GM18907 (cell line): Measurements from ENCODE around the gene RIN1.
"Not testable (repeated sequence)": the region's sequence is repeated elsewhere in the genome, so short reads cannot be mapped to it uniquely, and the experiment has no call there.

Experiments
- ATAC-seq: cut with Tn5 transposase; IDR thresholded peaks from one replicate; pipeline ENCODE4 v1.9.1; 2021; ENCODE audit warnings: mild to moderate bottlenecking, moderate library complexity; ENCODE audit not compliant: unreplicated experiment

Gene RIN1

DNA sequence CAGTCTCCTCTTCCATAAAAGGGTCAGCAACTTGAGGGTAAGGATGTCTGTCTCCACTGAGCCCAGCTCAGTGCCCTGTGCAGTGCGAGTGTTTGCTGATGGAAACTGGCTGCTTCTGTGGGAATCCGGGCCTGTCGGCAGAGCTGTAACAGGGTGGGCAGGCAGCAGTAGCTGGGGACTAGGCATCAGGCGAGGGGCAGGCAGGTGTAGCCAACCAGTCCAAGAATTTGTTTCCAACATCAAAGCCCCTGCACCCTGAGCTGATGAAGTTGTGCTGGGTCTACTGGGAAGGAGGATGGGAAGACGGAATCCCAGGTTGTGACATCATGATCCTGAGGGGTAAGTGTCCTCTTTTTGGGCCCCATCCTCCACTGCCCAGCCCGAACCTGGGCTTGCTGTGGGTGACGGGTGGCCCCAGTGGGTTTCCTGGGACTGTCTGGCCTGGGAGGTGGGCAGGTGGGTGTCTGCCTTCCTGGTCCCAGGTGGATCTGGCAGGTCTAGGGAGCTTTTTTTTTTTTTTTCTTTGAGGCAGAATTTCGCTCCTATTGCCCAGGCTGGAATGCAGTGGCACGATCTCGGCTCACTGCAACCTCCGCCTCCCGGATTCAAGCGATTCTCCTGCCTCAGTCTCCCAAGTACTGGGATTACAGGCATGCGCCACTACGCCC lies 24.3 kb upstream of the RIN1 start:
- no peak for ATAC-seq

DNA sequence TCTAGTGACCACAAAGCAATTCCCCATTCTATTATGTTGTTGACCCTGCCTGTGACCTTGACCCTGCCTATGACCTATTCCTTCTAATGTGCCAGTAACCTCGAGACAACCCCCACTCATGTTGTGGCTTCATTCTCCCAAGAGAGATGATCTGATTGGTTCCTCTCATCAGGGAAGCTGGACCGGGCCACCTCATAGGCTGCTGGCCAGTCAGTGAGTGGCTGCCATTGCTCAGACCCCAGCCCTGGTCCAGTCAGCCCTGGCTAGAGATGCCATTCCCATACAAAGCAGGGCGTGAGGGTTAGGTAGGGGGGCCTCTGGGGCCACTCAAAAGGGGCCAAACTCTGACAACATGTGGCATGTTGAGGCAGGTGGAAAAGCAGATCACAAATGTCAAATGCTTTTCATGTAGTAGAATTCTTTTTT lies 23.4 kb upstream of the RIN1 start:
- ATAC-seq, result no peak

DNA sequence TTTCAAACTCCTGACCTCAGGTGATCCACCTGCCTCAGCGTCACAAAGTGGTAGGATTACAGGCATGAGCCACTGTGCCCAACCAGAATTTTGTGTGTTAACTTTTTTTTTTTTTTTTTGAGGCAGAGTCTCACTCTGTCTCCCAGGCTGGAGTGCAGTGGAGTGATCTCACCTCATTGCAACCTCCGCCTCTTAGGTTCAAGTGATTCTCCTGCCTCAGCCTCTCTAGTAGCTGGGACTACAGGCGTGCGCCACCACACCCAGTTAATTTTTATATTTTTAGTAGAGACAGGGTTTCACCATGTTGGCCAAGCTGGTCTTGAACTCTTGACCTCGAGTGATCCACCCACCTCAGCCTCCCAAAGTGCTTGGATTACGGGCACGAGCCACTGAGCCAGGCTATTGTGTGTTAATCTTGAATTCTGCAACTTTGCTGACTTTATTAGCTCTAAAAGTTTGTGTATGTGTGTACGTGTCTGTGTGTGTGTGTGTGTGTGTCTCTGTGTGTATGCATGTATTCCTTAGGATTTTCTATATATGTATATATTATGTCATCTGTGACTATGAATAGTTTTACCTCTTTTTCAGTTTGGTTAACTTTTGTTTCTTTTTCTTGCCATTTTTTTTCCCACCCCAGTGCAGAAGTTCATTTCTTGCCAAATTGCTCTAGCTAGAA lies 14.5 kb upstream of the RIN1 start:
- not testable (repeated sequence) for ATAC-seq

DNA sequence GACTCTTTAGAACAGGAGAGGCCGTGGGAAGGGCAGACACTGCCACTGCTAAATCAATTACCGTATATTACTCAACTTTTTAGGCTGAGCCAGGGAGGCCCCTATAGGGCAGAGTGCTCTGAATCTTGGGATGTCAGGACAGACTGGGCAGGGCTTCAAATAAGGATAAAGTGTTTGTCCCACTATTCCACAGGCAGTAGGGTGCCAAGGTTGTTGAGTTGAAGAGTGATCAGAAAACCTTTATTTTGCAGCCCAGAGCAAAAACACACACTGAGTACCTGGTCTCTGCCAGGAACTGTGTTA lies 12.8 kb upstream of the RIN1 start:
- no peak for ATAC-seq

DNA sequence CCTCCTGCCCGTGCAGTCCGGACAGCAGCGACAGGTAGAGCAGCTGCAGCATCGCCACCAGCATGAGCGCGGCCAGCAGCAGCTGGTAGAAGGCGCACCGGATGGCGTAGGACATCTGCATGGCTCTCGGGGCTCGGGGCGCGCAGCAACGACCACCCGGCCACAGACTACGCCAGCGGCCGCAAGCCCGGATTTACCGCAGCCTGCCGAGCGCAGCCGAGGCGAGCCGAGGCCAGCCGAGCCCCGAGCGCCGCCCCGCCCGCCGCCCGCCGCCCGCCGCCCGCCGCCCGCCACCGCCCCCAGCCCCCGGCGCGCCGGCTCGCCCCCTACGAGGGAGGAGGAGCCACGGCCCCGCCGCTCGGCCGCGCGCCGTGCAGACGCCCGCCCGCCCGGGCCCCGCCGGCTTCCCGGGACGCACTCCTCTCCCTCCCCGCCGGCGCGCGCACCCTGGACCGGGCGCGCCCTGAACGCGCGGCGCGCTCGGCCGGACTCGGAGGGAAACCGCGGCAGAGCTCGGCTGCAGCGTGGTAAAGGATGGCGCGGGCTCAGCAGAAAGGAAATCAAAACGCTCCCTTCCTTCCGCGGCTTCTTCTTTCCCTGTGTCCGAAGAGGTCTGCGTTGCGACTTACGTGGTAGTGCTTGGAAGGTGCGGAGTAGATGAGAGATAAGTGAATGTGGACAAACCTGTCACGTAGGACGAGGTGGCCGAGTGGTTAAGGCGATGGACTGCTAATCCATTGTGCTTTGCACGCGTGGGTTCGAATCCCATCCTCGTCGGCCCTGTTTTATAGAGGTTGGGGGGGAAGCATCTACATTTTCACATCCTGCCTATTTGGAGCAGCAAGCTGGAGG lies 11.4 kb upstream of the RIN1 start, which contains the start of gene B4GAT1:
Gene B4GAT1, minus strand, starts transcription at position 205 of the 852 bp plus-strand sequence. Its CDS starts 84 bp downstream, at position 121.
- peak; percentile 38 for ATAC-seq

DNA sequence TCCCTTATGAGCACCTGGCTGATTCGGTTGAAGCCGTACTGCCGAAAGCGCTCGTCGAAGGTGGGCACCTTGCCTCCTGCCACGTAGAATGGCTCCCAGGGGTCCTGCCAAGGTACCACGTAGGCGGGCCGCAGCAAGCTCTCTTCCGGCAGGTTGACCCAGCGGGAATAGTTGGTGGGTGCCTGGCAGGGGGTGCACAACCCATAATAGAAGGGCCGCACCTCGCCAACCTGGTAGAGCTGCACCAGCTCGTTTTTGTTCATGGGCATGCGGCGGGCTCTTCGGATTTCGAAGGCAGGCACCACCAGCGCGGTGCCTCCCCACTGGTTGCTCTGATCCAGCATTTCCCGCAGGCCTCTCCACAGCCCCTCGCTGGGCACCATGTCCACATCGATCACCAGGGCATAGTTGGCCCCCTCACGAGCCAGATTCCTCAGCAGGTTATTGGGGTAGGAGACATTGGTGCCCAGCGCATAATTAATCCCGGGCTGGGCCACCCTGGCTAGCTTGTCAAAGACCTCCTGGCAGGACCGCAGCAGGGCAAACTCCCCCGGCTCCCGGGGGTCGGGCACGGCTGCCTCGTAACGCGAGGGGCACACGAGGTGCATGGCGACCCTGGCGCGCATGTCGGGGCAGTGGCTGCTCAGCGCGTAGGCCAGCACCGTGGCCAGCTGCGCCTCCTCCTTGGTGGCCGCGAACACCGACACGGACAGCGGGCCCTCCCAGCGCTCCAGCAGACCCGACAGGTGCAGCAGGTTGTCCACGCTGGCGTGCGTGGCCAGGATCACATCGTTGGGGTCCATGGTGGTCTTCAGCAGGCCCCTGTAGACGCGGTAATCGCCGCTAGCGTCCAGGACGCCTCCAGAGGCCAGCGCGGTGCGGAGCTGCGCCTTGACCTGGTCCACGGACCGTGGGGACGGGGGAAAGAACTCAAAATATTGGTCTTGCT lies 10.5 kb upstream of the RIN1 start:
- no peak for ATAC-seq

DNA sequence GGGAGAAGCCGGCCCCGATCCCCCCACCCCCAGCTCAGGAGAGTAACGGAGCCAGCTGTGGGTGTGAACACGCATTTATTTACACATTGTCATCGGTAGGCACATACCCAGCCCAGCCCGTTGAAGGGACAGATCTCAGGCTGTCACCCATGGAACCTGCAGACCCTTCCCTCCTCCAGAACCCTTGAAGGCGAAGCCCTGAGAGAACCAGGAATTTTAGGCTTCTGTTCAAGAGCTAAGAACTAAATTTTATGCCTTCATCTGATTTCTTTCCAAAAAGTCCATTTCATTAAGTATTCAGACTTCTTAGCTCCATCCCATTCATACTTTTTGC lies 9.0 kb upstream of the RIN1 start:
- peak; percentile 2 for ATAC-seq

DNA sequence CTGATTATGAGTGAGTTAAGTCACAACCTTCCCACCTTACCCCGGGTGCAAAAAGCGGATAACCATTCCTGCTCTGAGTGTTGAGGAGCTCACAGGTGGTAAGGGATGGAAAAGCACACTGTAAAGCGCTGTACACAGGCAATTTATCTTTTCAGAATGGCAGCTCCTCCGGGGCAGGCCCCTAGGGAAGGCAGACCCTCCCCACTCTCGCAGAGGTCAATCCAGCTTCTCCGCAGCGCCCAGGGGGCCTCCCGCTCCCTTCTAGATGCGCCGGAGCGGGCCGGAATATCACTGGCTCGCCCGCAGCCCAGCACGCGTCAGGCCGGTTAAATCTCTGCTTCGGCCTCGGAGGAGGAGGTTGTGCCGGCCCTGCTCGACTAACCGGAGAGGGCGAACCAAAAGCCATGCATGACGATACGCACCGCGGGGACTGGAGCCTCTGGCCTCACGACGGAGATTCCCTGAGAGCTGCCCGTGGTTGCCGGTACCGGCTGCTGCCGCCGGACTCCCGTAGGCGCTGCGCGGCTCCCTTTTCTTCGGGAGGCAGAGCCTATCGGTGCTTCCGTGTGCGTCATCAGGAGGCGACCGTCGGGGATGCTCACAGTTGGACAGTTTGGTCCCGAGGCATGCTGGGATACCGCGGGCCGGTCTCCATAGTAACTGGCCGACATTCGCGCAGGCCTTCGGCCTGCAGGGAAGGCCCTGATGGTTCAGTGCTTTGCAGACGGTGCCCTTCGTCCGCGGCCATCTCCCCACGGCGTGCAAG lies 8.5 kb upstream of the RIN1 start, which contains the start of gene BRMS1:
Gene BRMS1, minus strand, starts transcription at position 555 of the 766 bp plus-strand sequence. CDS start 2,870 bp downstream, outside the sequence.
- peak; percentile 66 for ATAC-seq

DNA sequence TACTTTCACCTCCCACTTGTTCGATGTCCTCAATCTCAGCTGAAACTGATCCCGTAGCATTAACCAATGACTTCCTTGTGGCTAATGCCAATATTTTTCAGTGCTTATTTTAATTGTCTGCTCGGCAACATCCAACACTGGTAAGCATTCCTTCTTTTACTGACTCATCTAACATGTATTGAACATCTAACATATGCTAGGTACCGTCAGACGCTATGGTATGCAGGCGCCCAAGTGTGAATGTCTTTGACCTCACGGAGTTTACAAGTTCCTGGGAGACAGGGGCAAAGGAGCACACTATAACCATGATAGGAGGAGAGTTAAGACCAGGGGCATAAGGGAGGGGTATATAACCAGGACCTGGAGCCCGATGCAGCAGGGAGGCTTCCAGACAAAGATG lies 6.9 kb upstream of the RIN1 start:
- ATAC-seq, result no peak

DNA sequence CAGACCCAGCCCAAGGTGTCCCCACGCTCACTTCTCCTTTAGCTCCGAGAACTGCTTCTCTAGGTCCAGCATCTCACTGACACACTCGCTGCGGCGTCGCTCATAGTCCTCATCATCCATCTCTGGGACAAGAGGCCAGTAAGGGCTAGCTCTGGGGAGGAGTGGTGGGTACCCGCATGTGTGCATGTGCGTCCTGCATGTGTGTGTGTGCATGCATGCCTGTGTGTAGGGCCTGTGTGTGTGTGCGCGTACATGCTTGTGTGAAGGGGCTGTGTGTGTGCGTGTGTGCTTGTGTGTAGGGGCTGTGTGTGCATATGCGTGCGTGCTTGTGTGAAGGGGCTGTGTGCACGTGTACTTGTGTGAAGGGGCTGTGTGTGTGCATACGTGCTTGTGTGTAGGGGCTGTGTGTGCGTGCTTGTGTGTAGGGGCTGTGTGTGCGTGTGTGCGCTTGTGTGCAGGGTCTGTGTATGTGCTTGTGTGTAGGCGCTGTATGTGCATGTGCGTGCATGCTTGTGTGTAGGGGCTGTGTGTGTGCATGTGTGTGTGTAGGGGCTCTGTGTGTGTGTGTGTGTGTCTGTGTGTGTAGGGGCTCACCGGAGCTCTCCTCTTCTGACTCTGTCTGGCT lies 5.4 kb upstream of the RIN1 start:
- no peak for ATAC-seq

DNA sequence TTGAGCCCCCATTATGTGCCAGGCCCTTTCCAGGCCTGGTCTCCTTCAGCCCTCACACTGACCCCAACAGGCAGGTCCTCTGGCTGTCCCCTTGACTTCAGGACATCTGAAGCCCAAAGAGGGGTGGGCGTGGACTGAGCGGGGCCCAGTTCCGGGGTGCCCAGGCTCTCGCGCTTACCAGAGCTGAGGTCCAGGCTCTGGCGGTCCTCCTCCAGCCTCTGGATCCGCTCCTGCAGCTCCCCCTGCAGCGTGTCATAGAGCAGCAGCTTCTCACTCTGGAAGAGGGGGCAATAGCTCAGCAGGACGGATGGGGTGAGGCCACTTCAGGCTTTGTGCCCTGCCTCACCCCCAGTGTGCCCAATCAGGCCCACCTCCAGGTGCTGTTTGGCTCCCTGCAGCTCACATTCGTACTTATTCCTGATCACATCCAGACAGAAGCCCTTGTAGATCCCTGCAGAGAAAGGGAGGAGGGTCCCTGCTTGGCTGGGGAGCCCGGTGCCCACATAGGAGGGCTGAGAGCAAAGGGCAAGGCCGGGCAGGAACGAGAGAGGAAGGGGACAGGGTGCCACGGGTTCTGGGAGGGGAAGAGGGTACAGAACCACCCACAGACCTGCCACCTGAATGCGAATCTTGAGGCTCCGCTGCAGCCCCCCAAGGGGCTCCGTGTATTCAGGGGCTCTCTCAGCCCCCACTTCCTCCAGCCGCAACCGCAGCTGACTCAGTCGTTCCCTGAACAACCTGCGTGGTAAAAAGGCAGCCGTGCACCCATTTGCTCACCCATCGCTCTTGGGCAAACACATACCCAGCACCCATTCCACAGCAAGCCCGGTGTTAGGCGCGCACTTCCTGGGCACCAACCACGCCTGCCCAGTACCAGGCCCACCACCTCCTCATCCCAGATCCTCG lies 4.6 kb upstream of the RIN1 start:
- ATAC-seq, result no peak

DNA sequence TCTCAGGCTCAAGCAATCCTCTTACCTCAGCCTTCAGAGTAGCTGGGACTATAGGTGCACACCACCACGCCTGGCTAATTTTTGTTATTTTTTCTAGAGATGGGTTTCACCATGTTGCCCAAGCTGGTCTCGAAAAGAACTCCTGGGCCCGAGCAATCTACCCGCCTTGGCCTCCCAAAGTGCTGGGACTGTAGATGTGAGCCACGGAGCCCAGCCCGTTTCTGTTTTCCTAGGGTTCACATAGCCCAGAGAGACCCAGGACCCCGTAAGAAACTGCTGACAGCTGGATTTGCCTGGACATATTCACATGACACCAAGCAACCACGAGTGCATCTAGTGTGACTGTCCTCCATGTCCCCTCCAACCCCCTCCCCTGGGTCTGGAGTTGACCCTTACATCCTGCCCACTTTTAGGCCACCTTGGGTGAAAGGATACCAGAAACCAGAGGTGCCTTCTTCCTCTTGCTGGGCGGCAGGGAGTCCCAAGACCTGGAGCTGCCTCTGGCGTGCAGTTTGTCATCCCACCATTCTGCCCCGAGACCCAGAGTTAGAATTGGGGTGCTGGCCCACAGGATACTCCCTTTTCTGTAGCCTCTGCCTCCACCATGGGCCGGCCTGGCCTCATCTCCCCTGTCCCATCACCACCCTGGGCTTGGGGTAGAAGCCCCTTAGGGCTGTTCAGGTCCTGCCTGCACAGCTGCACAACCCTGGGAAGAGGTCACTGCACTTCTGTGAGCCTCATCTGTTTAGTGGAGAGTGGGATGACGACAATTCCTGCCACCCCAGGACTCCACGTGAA lies 3.7 kb upstream of the RIN1 start:
- no peak for ATAC-seq

DNA sequence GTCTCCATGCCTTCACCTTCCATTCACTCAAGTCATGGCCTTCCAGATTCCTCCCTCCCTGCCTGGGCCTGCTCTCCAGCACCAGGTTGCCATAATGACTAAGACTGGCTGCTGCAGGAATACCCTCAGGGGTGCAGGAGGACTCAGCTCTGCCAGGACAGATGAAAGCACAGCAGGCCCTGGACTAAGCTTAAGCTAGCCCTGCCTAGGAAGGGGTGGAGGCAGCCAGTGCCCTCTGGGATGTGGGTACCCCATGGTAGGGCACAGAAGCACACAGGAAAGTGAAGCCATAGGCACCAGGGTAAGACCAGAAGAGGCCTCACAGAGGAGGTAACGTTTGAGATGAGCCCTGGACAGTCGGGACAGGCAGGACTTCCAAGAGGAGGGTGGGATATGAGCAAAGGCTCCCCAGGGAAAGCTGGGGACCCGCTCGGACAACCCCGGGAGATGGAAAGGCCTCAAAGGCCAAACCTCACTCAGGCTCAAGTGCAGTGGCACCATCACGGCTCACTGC lies 3.0 kb upstream of the RIN1 start:
- ATAC-seq, result no peak

DNA sequence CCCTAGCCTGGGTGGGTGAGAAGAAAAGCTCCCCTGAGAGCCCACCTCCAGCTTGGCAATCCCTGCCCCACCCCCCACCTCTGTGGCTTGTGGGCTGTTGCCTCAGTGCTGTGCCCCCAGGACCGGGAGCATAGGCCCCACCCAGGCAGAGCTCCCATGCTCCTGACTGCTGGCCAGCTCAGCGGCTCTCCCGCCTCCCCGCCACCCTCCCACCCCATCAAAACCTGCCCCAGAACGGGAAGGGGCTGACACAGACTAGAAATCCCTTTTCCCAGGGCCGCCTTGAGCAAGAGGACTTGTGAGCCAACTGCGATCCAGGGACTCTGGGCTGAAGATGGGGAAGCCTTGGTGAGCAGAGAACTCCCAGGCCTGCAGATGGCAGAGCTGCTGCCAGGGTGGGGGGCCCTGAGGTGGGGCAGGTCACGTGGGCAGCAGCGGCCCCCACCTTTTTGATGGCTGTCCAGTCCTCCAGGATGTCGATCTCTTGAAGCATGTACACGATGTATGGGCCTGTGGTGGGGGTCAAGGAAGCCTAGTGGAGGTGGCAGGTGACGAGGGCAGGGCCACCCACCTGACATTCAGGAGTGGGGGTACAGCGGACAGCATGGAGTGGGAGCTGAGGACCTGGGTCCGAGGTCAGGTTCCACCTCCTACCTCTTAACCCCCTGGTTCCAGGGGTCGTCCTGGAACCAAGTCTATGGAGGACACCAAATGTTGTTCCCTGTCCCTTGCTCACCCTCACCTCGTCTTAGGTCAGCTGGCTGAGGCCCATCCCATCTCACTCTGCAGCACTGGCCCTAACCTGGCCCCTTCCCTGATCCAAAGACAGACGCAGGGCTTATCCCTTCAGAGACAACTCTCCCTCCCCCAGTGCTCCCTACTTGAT lies 2.3 kb upstream of the RIN1 start:
- no peak for ATAC-seq

DNA sequence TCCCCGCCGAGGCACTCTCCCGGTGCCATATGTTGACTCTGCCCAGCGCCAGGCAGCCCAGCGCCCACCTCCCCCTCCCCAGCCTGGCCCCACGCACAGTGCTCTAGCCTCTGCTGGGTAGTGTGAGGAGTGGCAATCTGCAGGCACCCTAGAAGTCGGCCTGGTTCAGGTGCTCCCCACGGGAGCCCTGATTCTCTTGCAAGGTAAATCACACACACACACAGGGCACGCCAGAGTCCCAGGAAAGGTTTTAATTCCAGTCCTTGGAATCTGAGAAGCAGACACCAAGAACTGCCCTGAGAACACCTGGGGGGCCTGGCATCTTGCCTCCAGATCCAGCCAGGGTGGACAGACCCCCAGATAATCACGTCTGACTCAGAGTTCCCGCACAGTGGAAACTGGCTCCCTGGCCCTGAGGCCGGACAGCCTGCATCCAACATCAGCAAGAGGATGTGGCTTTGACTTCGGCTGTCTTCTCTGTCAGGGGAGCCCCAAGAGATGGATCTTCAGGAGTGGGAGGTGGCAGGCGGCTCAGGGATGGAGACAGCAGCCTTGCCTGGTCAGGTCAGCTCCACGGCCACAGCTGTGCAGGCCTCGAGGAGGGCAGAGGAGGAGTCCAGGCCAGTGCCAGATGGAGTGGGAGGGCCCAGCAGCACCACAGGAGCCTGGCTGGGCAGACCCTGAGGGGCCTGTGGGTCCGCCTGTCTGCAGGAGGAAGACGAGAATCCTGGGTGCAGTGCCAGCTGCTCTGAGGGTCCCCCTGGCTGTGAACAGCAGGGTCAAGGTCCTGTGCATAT lies 1.1 kb upstream of the RIN1 start:
- ATAC-seq, result no peak
